ENCODE measurements around the gene FUS. TPM values are rescaled to one million over a fixed set of nuclear protein-coding genes. Genes with fewer than 3 reads are reported as not detected.

FUS gene
- total RNA-seq, 1 donor from 2014 or later, result 309 TPM

DNA sequence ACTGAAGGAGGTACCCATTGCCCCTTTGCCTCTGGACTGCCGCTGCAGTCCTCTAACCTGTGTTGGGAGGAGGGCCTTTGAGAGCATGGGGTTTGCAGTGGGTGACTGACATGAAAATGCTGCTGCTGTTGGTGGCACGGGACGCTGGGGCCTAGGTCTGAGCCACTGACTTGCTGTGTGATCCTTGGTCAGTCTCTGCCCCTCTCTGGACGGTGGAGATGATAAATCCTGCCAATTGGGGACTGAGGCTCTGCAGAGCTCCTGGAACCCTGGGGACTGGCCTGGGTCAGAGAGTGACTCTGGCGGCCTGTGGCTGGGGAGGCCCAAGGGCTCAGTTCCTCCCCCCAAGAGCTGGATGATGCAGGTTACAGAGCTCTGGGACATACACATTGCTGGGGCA lies 43.1 kb downstream of the FUS start:
- H3K4me1 Mint-ChIP-seq (ENCODE audit: low read depth, unreplicated experiment), result no peaks in the 10 kb centered on the region
- no peak for FAIRE-seq
- no peak overlapping the region for H3K4me3 Mint-ChIP-seq (ENCODE audit: unreplicated experiment)
- no peaks in the 10 kb centered on the region for H3K9me3 ChIP-seq (ENCODE audit: insufficient read depth, low read depth, low read length)
- peaks cover 41% of the 10 kb centered on the region for H3K27me3 Mint-ChIP-seq (ENCODE audit: low read depth, unreplicated experiment)
- H3K9me3 Mint-ChIP-seq (ENCODE audit: unreplicated experiment), result peaks cover 8% of the 10 kb centered on the region
- no peak overlapping the region for H2AFZ ChIP-seq (ENCODE audit: low read depth, low read length)
- no peak overlapping the region for H3K27ac ChIP-seq (ENCODE audit: low read depth, low read length)
- no peak overlapping the region for H3K9ac ChIP-seq (ENCODE audit: low read length)
- H3K4me1 ChIP-seq (ENCODE audit: insufficient read depth, low read length), result no peaks in the 10 kb centered on the region
- no peak overlapping the region for H3K27ac Mint-ChIP-seq (ENCODE audit: unreplicated experiment)
- no peak overlapping the region for H3K4me3 ChIP-seq (ENCODE audit: insufficient read depth, low read depth, low read length)
- no peaks in the 10 kb centered on the region for H3K36me3 ChIP-seq (ENCODE audit: insufficient read depth, low read length)
- H3K4me2 ChIP-seq (ENCODE audit: low read length), result no peak overlapping the region
- no peak for DNase-seq (ENCODE audit: low read depth)
- H3K27me3 ChIP-seq (ENCODE audit: insufficient read depth, low read length), result peaks cover under 1% of the 10 kb centered on the region
- TF ChIP-seq, protein P1, sequence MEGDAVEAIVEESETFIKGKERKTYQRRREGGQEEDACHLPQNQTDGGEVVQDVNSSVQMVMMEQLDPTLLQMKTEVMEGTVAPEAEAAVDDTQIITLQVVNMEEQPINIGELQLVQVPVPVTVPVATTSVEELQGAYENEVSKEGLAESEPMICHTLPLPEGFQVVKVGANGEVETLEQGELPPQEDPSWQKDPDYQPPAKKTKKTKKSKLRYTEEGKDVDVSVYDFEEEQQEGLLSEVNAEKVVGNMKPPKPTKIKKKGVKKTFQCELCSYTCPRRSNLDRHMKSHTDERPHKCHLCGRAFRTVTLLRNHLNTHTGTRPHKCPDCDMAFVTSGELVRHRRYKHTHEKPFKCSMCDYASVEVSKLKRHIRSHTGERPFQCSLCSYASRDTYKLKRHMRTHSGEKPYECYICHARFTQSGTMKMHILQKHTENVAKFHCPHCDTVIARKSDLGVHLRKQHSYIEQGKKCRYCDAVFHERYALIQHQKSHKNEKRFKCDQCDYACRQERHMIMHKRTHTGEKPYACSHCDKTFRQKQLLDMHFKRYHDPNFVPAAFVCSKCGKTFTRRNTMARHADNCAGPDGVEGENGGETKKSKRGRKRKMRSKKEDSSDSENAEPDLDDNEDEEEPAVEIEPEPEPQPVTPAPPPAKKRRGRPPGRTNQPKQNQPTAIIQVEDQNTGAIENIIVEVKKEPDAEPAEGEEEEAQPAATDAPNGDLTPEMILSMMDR (IDR thresholded peaks at IDR 0.05; ENCODE audit: insufficient read depth, low read depth, low read length), result no peak
- no peak for TF ChIP-seq EZH2 (IDR thresholded peaks at IDR 0.05; ENCODE audit: insufficient read depth, low read length)
- no peaks in the 10 kb centered on the region for H3K79me2 ChIP-seq (ENCODE audit: insufficient read depth, low read length)
- no peaks in the 10 kb centered on the region for H4K20me1 ChIP-seq (ENCODE audit: insufficient read depth, low read length)
- H3K36me3 Mint-ChIP-seq (ENCODE audit: low read depth, unreplicated experiment), result no peaks in the 10 kb centered on the region

DNA sequence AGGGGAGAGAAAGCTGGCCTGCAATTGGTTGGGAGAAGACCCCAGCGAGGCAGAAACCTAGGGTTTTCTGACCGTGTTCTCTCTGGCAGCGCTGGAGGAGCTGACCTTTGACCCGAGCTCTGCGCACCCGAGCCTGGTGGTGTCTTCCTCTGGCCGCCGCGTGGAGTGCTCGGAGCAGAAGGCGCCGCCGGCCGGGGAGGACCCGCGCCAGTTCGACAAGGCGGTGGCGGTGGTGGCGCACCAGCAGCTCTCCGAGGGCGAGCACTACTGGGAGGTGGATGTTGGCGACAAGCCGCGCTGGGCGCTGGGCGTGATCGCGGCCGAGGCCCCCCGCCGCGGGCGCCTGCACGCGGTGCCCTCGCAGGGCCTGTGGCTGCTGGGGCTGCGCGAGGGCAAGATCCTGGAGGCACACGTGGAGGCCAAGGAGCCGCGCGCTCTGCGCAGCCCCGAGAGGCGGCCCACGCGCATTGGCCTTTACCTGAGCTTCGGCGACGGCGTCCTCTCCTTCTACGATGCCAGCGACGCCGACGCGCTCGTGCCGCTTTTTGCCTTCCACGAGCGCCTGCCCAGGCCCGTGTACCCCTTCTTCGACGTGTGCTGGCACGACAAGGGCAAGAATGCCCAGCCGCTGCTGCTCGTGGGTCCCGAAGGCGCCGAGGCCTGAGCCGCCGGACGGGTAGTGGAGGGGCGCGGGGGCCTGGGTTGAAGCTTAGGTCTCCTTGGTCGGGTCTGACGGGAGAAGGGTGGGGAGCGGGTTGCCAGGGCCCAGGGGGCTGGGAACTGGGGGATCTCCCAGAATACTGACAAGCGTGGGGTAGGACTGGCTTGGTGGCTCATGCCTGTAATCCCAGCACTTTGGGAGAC lies 44.4 kb downstream of the FUS start:
- Histone ChIP-seq H3K4me3 (ENCODE audit: insufficient read depth, low read depth, low read length) (no peak overlapping the region), H3K4me1 (ENCODE audit: insufficient read depth, low read length) (no peaks in the 10 kb centered on the region), H4K20me1 (ENCODE audit: insufficient read depth, low read length) (no peaks in the 10 kb centered on the region), H3K36me3 (ENCODE audit: insufficient read depth, low read length) (no peaks in the 10 kb centered on the region), H3K27me3 (ENCODE audit: insufficient read depth, low read length) (no peaks in the 10 kb centered on the region), H3K79me2 (ENCODE audit: insufficient read depth, low read length) (no peaks in the 10 kb centered on the region), H3K4me2 (ENCODE audit: low read length) (no peak overlapping the region), H3K9me3 (ENCODE audit: insufficient read depth, low read depth, low read length) (no peaks in the 10 kb centered on the region), H3K9ac (ENCODE audit: low read length) (no peak overlapping the region), H2AFZ (ENCODE audit: low read depth, low read length) (no peak overlapping the region), H3K27ac (ENCODE audit: low read depth, low read length) (no peak overlapping the region)
- H3K27me3 Mint-ChIP-seq (ENCODE audit: low read depth, unreplicated experiment), result peaks cover 31% of the 10 kb centered on the region
- FAIRE-seq (no peak), DNase-seq (ENCODE audit: low read depth) (no peak)
- no peak overlapping the region for H3K27ac Mint-ChIP-seq (ENCODE audit: unreplicated experiment)
- H3K4me3 Mint-ChIP-seq (ENCODE audit: unreplicated experiment), result no peak overlapping the region
- H3K36me3 Mint-ChIP-seq (ENCODE audit: low read depth, unreplicated experiment), result no peaks in the 10 kb centered on the region
- H3K9me3 Mint-ChIP-seq (ENCODE audit: unreplicated experiment), result peaks cover 8% of the 10 kb centered on the region
- no peaks in the 10 kb centered on the region for H3K4me1 Mint-ChIP-seq (ENCODE audit: low read depth, unreplicated experiment)
- no peak for TF ChIP-seq EZH2 (IDR thresholded peaks at IDR 0.05; ENCODE audit: insufficient read depth, low read length)
- TF ChIP-seq, protein P1 (IDR thresholded peaks at IDR 0.05; ENCODE audit: insufficient read depth, low read depth, low read length), result no peak

DNA sequence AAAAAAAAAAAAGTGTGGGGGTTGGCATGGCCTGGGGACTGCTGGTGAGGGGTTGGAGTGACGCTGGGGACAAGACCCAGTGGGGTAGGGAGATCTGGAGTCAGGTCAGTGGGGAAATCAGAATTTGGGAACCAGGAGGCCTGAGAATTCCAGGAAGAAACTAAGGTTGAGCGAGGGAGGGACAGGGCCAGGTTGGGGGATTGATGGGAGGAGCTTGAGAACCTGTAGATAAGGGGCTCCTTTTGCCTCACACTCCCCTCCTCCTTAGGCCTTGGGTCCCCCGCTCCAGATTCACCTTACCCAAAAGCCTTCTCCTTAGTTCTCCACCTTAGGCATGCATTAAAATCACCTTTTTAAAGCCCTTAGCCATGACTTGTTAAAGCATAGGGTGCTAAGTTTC lies 45.3 kb downstream of the FUS start:
- no peak for TF ChIP-seq EZH2 (IDR thresholded peaks at IDR 0.05; ENCODE audit: insufficient read depth, low read length)
- TF ChIP-seq, protein P1 (IDR thresholded peaks at IDR 0.05; ENCODE audit: insufficient read depth, low read depth, low read length), result no peak
- no peak overlapping the region for H3K27ac Mint-ChIP-seq (ENCODE audit: unreplicated experiment)
- Histone ChIP-seq H3K4me2 (ENCODE audit: low read length) (no peak overlapping the region), H3K4me1 (ENCODE audit: insufficient read depth, low read length) (no peaks in the 10 kb centered on the region), H3K9ac (ENCODE audit: low read length) (no peak overlapping the region), H3K27ac (ENCODE audit: low read depth, low read length) (no peak overlapping the region), H3K4me3 (ENCODE audit: insufficient read depth, low read depth, low read length) (no peak overlapping the region), H3K79me2 (ENCODE audit: insufficient read depth, low read length) (no peaks in the 10 kb centered on the region), H4K20me1 (ENCODE audit: insufficient read depth, low read length) (no peaks in the 10 kb centered on the region), H3K9me3 (ENCODE audit: insufficient read depth, low read depth, low read length) (no peaks in the 10 kb centered on the region), H3K27me3 (ENCODE audit: insufficient read depth, low read length) (no peaks in the 10 kb centered on the region), H3K36me3 (ENCODE audit: insufficient read depth, low read length) (no peaks in the 10 kb centered on the region), H2AFZ (ENCODE audit: low read depth, low read length) (no peak overlapping the region)
- no peak for DNase-seq (ENCODE audit: low read depth)
- H3K9me3 Mint-ChIP-seq (ENCODE audit: unreplicated experiment), result peaks cover 6% of the 10 kb centered on the region
- H3K27me3 Mint-ChIP-seq (ENCODE audit: low read depth, unreplicated experiment), result peaks cover 27% of the 10 kb centered on the region
- H3K4me1 Mint-ChIP-seq (ENCODE audit: low read depth, unreplicated experiment), result no peaks in the 10 kb centered on the region
- no peak overlapping the region for H3K4me3 Mint-ChIP-seq (ENCODE audit: unreplicated experiment)
- H3K36me3 Mint-ChIP-seq (ENCODE audit: low read depth, unreplicated experiment), result no peaks in the 10 kb centered on the region
- FAIRE-seq, result no peak

Measured in astrocyte (in vitro differentiated cells and primary cell).